ENCODE measurements around the gene PINK1.

GRCh38 chr1:20633190-20634064 lies at the start of gene PINK1:
- TF ChIP-seq CTCF (IDR thresholded peaks at IDR 0.05) (peak; percentile 95 to 99 (median 98)), POLR2A (IDR thresholded peaks at IDR 0.05) (peak; percentile 65)

All from prostate gland (tissue), 2 donors.